Natural killer cell (primary cell): Measurements from ENCODE around the gene GCKR. TPM values are rescaled to one million over a fixed set of nuclear protein-coding genes. Genes with fewer than 3 reads are reported as not detected.

ENCODE experiments used
- ATAC-seq, 3 donors: fragments of 150-1000 bp in 2 of 3; fragments of 200-7000 bp in 1 of 3; cut with Tn5 transposase; 1 replicate in 1 of 3; 2 replicates in 2 of 3; pipeline ENCODE4 v1.10.0; 2021; ENCODE audit warnings: mild to moderate bottlenecking in 2 of 3, moderate library complexity in 2 of 3
- DNase-seq, 2 donors: peaks; one replicate each; pipeline versions ENCODE4 v3.0.0 to v3.0.0-alpha.2; 2013 to 2021; ENCODE audit warnings: mixed read lengths in 1 of 2
- H3K27ac ChIP-seq: one replicate; pipeline ENCODE4 v1.5.1; 2013; ENCODE audit warnings: mild to moderate bottlenecking, low read length
- H3K27me3 ChIP-seq: one replicate; pipeline ENCODE4 v1.6.1; 2013; ENCODE audit warnings: low read length; ENCODE audit not compliant: control insufficient read depth, insufficient read depth
- H3K36me3 ChIP-seq: one replicate; pipeline ENCODE4 v1.6.1; 2013; ENCODE audit warnings: low read length; ENCODE audit not compliant: control insufficient read depth, insufficient read depth
- H3K4me1 ChIP-seq: one replicate; pipeline ENCODE4 v1.6.1; 2013; ENCODE audit warnings: low read length; ENCODE audit not compliant: control insufficient read depth, insufficient read depth
- H3K4me3 ChIP-seq: one replicate; pipeline ENCODE4 v1.5.1; 2013; ENCODE audit warnings: low read length
- H3K9me3 ChIP-seq: one replicate; pipeline ENCODE4 v1.6.1; 2013; ENCODE audit warnings: low read length; ENCODE audit not compliant: control insufficient read depth, insufficient read depth
- H3K27ac Mint-ChIP-seq, 2 donors: one replicate each; pipeline ENCODE4 v1.8.0; 2022; ENCODE audit warnings: mild to moderate bottlenecking in 2 of 2, mixed read lengths in 2 of 2, moderate library complexity in 1 of 2
- H3K27me3 Mint-ChIP-seq, 2 donors: one replicate each; pipeline ENCODE4 v1.8.0; 2022; ENCODE audit warnings: low read depth in 2 of 2, mixed read lengths in 2 of 2
- H3K36me3 Mint-ChIP-seq: one replicate; pipeline ENCODE4 v1.8.0; 2022; ENCODE audit warnings: mixed read lengths
- H3K4me1 Mint-ChIP-seq, 2 donors: one replicate each; pipeline ENCODE4 v1.8.0; 2022; ENCODE audit warnings: mixed read lengths in 2 of 2
- H3K4me3 Mint-ChIP-seq: one replicate; pipeline ENCODE4 v1.8.0; 2022; ENCODE audit warnings: mild to moderate bottlenecking, moderate library complexity, mixed read lengths
- H3K9me3 Mint-ChIP-seq, 2 donors: one replicate each; pipeline ENCODE4 v1.8.0; 2022; ENCODE audit warnings: mixed read lengths in 2 of 2
- WGBS: methylation state at CpG from one replicate; pipeline ENCODE4 v1.1.7; 2013; ENCODE audit warnings: missing lambda C conversion rate; ENCODE audit not compliant: insufficient coverage; 5-methylcytosine and 5-hydroxymethylcytosine counted together
- intact Hi-C: fragments of 100-400 bp; cut with micrococcal nuclease; formaldehyde crosslinking; loops from one replicate; pipeline ENCODE4 v1.14.2; 2022
- total RNA-seq, 4 donors: library from RNA; stranded (reverse); fragments of 120-200 nt in 1 of 4; gene quantifications; one replicate each; pipeline versions ENCODE4 v1.2.3 to v1.2.4, GENCODE V29; 2013 to 2022
- TF ChIP-seq, protein P1 (sequence below): fragments of 200-600 bp; IDR thresholded peaks from one replicate; pipeline ENCODE4 v1.8.0; 2022; ENCODE audit warnings: antibody characterized with exemption

Gene GCKR
- total RNA-seq, 3 donors from 2014 or later (not counting 1 experiment from before 2014, with no cell fraction given), result not detected

DNA sequence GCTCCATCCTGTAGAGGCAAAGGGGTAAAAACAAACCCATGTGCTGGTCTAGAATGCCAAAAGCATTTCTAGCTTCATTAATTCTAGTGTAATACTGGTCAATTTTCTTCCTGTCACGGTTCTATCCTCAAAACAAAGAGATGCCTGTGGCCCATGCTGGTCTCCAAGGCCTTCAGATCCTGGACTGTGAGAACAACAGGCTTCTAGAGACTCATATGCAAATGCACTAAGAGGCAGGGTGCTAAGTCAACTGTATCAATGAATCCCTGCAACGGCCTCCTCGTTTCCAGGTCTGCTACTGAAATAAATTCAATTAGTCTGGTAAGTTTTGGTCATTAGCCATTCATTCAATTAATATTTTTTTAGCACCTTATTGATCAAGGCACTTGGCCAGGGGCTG, 11.1 kb upstream of the GCKR start:
- peaks cover 11% of the 10 kb centered on the region for H3K36me3 Mint-ChIP-seq
- H3K4me1 Mint-ChIP-seq, result peaks cover 14 to 20% of the 10 kb centered on the region in 2 donors
- Histone ChIP-seq H3K36me3 (peaks cover 11% of the 10 kb centered on the region), H3K27me3 (no peaks in the 10 kb centered on the region), H3K4me1 (peaks cover 14% of the 10 kb centered on the region), H3K9me3 (no peaks in the 10 kb centered on the region), H3K27ac (no peak overlapping the region), H3K4me3 (no peak overlapping the region)
- H3K27ac Mint-ChIP-seq, result peak overlapping the region in 1 of 2 donors; percentile 45
- H3K4me3 Mint-ChIP-seq, result no peak overlapping the region
- 78% methylated on average over 3 of the region's 3 CpGs for WGBS
- no peaks in the 10 kb centered on the region for H3K27me3 Mint-ChIP-seq
- DNase-seq (no peak), ATAC-seq (no peak)
- intact Hi-C loops, result loop anchor here (5.0 kb wide), 2 partner anchors 113 to 273 kb away; partner anchors contain the start of genes ATRAID, EIF2B4, SLC5A6 and SNX17
- H3K9me3 Mint-ChIP-seq, result no peaks in the 10 kb centered on the region
- TF ChIP-seq, protein P1, sequence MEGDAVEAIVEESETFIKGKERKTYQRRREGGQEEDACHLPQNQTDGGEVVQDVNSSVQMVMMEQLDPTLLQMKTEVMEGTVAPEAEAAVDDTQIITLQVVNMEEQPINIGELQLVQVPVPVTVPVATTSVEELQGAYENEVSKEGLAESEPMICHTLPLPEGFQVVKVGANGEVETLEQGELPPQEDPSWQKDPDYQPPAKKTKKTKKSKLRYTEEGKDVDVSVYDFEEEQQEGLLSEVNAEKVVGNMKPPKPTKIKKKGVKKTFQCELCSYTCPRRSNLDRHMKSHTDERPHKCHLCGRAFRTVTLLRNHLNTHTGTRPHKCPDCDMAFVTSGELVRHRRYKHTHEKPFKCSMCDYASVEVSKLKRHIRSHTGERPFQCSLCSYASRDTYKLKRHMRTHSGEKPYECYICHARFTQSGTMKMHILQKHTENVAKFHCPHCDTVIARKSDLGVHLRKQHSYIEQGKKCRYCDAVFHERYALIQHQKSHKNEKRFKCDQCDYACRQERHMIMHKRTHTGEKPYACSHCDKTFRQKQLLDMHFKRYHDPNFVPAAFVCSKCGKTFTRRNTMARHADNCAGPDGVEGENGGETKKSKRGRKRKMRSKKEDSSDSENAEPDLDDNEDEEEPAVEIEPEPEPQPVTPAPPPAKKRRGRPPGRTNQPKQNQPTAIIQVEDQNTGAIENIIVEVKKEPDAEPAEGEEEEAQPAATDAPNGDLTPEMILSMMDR, result no peak

DNA sequence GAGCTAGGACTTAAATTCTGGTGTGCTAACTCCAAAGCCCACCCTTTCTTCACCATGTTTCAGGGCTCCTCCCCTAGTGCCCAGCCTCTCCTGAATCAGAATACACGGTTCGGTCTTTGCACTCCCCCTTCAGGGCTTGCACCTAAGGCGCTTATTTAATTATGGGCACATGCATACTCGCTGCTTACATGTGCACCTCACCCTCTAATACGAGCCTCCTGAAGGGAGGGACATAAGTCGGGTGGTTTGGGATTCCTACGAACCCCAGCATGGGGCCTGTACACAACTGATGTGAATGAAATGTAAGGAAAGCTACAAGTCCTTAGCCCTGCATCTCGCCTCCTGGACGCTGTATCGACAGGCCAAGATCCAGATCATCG, 7.5 kb upstream of the GCKR start:
- no peaks in the 10 kb centered on the region for H3K9me3 ChIP-seq
- Mint-ChIP-seq H3K4me3 (peak overlapping the region; percentile 90), H3K27me3 (peaks cover 12 to 17% of the 10 kb centered on the region in 2 donors), H3K4me1 (peaks cover 14 to 20% of the 10 kb centered on the region in 2 donors), H3K9me3 (no peaks in the 10 kb centered on the region), H3K36me3 (no peaks in the 10 kb centered on the region), H3K27ac (peak overlapping the region; percentile 92)
- no peaks in the 10 kb centered on the region for H3K36me3 ChIP-seq
- TF ChIP-seq, protein P1, result no peak
- DNase-seq (peak in 1 of 2 donors; percentile 21), ATAC-seq (peak in 2 of 3 donors; percentile 2 to 8)
- H3K4me3 ChIP-seq, result peak overlapping the region; percentile 45
- H3K27me3 ChIP-seq, result peaks cover 7% of the 10 kb centered on the region
- peaks cover 14% of the 10 kb centered on the region for H3K4me1 ChIP-seq
- intact Hi-C loops, result loop anchor here (1.0 to 5.0 kb wide), 5 partner anchors 80 to 277 kb away; partner anchors contain the start of genes ATRAID, CCDC121, EIF2B4 and GPN1
- peak overlapping the region; percentile 77 for H3K27ac ChIP-seq
- WGBS, result 2% methylated on average over 11 of the region's 11 CpGs

DNA sequence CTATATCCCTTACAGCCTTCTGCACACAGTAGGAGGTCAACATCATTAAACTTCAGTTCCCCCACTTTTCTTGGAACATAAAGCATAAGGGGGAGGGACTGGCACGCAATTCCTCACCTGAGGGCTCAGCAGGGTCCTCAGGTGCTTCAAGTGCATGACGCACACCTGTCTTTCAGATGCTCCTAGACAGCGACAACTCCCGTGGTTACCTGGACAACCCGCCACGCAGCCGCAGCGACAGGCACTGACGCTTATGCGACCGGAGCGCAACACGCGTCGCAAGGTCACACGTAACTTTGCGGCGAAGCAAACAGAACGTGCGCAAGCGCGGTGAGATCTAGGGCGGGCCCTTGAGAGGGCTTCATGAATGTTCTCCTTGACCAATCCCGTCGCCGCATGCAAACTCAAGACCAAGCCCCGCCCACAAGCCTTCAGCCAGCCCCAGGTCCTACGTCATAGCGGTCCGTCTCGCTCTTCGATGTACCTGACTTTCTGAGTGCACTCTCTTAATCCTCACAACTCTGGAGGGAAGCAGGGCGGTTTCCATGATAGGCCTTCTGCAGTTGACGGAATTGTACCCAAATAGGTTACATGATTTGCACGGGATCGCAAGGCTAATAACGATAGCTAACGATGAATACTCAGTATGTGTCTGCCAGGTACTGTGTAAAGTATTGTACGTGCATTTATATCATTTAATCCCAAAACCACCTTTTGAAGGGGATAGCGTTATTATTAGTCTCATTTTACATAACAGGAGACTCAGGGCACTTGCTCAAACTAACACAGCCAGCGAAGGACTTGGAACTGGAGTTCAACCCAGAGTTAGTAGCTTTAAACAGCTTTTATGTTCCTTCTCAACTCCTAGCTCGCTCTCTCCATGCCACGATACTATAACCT, 6.9 kb upstream of the GCKR start, which contains the start of gene IFT172:
IFT172 (minus strand) TSS at position 246 of the 900 bp plus-strand sequence; CDS start at position 156, 90 bp downstream.
- Histone ChIP-seq H3K27ac (peak within 1 kb of the TSS; percentile 77), H3K4me1 (peaks cover 21% of the 10 kb centered on the region), H3K27me3 (peaks cover 13% of the 10 kb centered on the region), H3K4me3 (peak within 1 kb of the TSS; percentile 45), H3K9me3 (no peaks in the 10 kb centered on the region), H3K36me3 (no peaks in the 10 kb centered on the region)
- Mint-ChIP-seq H3K27ac (peak within 1 kb of the TSS; percentile 92), H3K36me3 (no peaks in the 10 kb centered on the region), H3K27me3 (peaks cover 12 to 21% of the 10 kb centered on the region in 2 donors), H3K4me3 (peak within 1 kb of the TSS; percentile 90), H3K9me3 (no peaks in the 10 kb centered on the region), H3K4me1 (peaks cover 14 to 20% of the 10 kb centered on the region in 2 donors)
- WGBS, result 4% methylated on average over 40 of the region's 43 CpGs
- intact Hi-C loops, result loop anchor here (1.0 to 5.0 kb wide), 5 partner anchors 81 to 277 kb away; partner anchors contain the start of genes ATRAID, CCDC121, EIF2B4 and GPN1
- DNase-seq (peak; percentile 97 to 100), ATAC-seq (peak; percentile 95 to 99 (median 96))
- TF ChIP-seq, protein P1, result no peak
